Fibroblast of lung (primary cell): ENCODE results near the gene CREB3.

Source experiments
- EZH2 ChIP-seq: IDR thresholded peaks from 2 replicates; pipeline ENCODE4 v1.5.1; 2012; ENCODE audit warnings: low read length, control low read depth, mild to moderate bottlenecking; ENCODE audit errors: missing control alignments
- TF ChIP-seq, protein P1 (sequence below), 2 donors: IDR thresholded peaks in 1 of 2; conservative IDR thresholded peaks in 1 of 2; 1 replicate in 1 of 2; 2 replicates in 1 of 2; pipeline ENCODE4 v1.5.1; 2011 to 2012; ENCODE audit warnings: low read length in 2 of 2, control low read depth in 1 of 2, inconsistent platforms in 1 of 2, low read depth in 1 of 2, mild to moderate bottlenecking in 1 of 2

DNA sequence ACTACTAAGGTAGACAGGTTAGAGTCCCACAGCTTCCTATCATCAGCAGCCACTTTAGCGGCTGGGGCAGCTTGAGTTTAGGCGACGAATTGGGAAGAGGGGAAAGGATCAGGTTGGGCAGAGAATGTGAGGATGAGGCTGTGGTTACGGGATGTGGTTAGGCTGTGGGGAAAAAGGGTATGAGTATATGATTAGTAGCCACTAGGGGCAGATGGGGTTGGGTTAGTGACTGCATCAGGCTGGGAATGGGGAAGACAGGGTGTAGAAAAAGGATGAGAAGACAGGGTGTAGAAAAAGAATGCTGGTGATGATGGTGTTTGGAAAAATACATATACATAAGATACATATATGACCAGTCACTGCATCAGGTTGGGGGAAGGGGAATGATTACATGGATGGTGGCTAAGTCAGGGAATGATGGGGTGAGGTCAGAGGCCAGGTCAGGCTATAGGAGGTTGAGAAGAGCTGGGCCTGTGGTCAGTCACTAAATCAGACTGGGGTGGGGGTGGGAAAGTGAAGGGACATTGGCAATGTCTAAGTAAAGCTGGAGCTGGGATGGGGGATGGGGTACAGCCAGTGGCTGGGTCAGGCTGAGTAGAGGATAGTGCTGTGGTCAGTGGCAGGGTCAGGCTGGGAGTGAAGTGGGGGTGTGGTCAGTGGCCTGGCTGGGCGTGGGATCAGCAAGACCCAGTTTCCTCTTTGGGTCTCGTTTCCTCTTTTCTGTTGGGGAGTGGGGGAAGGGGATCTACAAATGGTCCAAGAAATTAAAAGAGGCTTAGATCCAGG, 2.6 kb upstream of the CREB3 start:
- TF ChIP-seq EZH2 = no peak
- TF ChIP-seq, protein P1, sequence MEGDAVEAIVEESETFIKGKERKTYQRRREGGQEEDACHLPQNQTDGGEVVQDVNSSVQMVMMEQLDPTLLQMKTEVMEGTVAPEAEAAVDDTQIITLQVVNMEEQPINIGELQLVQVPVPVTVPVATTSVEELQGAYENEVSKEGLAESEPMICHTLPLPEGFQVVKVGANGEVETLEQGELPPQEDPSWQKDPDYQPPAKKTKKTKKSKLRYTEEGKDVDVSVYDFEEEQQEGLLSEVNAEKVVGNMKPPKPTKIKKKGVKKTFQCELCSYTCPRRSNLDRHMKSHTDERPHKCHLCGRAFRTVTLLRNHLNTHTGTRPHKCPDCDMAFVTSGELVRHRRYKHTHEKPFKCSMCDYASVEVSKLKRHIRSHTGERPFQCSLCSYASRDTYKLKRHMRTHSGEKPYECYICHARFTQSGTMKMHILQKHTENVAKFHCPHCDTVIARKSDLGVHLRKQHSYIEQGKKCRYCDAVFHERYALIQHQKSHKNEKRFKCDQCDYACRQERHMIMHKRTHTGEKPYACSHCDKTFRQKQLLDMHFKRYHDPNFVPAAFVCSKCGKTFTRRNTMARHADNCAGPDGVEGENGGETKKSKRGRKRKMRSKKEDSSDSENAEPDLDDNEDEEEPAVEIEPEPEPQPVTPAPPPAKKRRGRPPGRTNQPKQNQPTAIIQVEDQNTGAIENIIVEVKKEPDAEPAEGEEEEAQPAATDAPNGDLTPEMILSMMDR (conservative IDR thresholded peaks at IDR 0.05 in 1 of 2, IDR thresholded peaks at IDR 0.05 in 1 of 2; ENCODE audit: low read depth in 1 of 2, low read length in 2 of 2) = peak; percentile 70 to 74
